Effector memory CD4-positive, alpha-beta T cell (primary cell): ENCODE data around the gene TMEM54.
A peak's percentile ranks its signal among the peaks of the same experiment; 100 is the strongest.

Source experiments
- DNase-seq, 3 donors: peaks; one replicate each; pipeline ENCODE4 v3.0.0-alpha.2; 2020
- H3K27ac ChIP-seq: 2 replicates; pipeline ENCODE4 v1.7.0; 2013; ENCODE audit warnings: mild to moderate bottlenecking, low read length, moderate library complexity; ENCODE audit not compliant: insufficient read depth, poor library complexity, severe bottlenecking
- H3K27me3 ChIP-seq: replicated peaks from 2 replicates; pipeline ENCODE4 v1.7.0; 2013; ENCODE audit warnings: mild to moderate bottlenecking, low read length; ENCODE audit not compliant: insufficient read depth, control insufficient read depth, poor library complexity, severe bottlenecking
- H3K36me3 ChIP-seq: 2 replicates; pipeline ENCODE4 v1.7.0; 2013; ENCODE audit warnings: mild to moderate bottlenecking, low read length, moderate library complexity; ENCODE audit not compliant: control insufficient read depth, insufficient read depth
- H3K4me1 ChIP-seq: 2 replicates; pipeline ENCODE4 v1.7.0; 2013; ENCODE audit warnings: low read length, mild to moderate bottlenecking; ENCODE audit not compliant: control insufficient read depth, insufficient read depth, poor library complexity, severe bottlenecking
- H3K4me3 ChIP-seq: 2 replicates; pipeline ENCODE4 v1.7.0; 2013; ENCODE audit warnings: low read length, low read depth, mild to moderate bottlenecking; ENCODE audit not compliant: insufficient read depth, poor library complexity, severe bottlenecking
- H3K9me3 ChIP-seq: 2 replicates; pipeline ENCODE4 v1.7.0; 2013; ENCODE audit warnings: mild to moderate bottlenecking, low read length, moderate library complexity; ENCODE audit not compliant: control insufficient read depth
- total RNA-seq, 3 donors: gene quantifications; one replicate each; lab custom pipeline; 2026; lab: John Stamatoyannopoulos, UW

TMEM54 gene
- 0 to 0.09 (median 0) reads per million in 3 donors for total RNA-seq

GRCh38 chr1:32900956-32901822 is at the start of gene TMEM54:
TMEM54 (minus strand) TSS chr1:32901389; CDS start chr1:32901238, 151 bp downstream.
- H3K4me3 ChIP-seq, result peak within 1 kb of the TSS; percentile 38
- no peaks in the 10 kb centered on the region for H3K36me3 ChIP-seq

GRCh38 chr1:32949519-32949918 is 48.3 kb upstream of the TMEM54 start:
- Histone ChIP-seq H3K4me3 (no peak overlapping the region), H3K9me3 (no peaks in the 10 kb centered on the region), H3K36me3 (peaks cover 31% of the 10 kb centered on the region), H3K27ac (no peak overlapping the region), H3K27me3 (no peaks in the 10 kb centered on the region), H3K4me1 (peaks cover 4% of the 10 kb centered on the region)
- no peak for DNase-seq

More at GRCh38 chr1:32900956-32901822, at the start of gene TMEM54:
- peaks cover 12% of the 10 kb centered on the region for H3K4me1 ChIP-seq
- H3K9me3 ChIP-seq, result no peaks in the 10 kb centered on the region
- no peak for DNase-seq
- peaks cover 29% of the 10 kb centered on the region for H3K27me3 ChIP-seq
- H3K27ac ChIP-seq, result no peak within 1 kb of the TSS

GRCh38 chr1:32948905-32949304 is 47.7 kb upstream of the TMEM54 start:
- Histone ChIP-seq H3K27ac (no peak overlapping the region), H3K27me3 (no peaks in the 10 kb centered on the region), H3K4me1 (peaks cover 4% of the 10 kb centered on the region)

GRCh38 chr1:32948390-32948722 is 47.2 kb upstream of the TMEM54 start:
- H3K4me1 ChIP-seq, result peaks cover 4% of the 10 kb centered on the region
- DNase-seq, result no peak
- no peaks in the 10 kb centered on the region for H3K9me3 ChIP-seq
- H3K27ac ChIP-seq, result no peak overlapping the region
- no peaks in the 10 kb centered on the region for H3K27me3 ChIP-seq
- no peak overlapping the region for H3K4me3 ChIP-seq
- H3K36me3 ChIP-seq, result peaks cover 40% of the 10 kb centered on the region

More at GRCh38 chr1:32948905-32949304, 47.7 kb upstream of the TMEM54 start:
- no peaks in the 10 kb centered on the region for H3K9me3 ChIP-seq
- no peak overlapping the region for H3K4me3 ChIP-seq
- no peak for DNase-seq
- peaks cover 37% of the 10 kb centered on the region for H3K36me3 ChIP-seq

GRCh38 chr1:32947669-32948389 is 46.6 kb upstream of the TMEM54 start:
- H3K4me1 ChIP-seq, result peaks cover 4% of the 10 kb centered on the region
- H3K9me3 ChIP-seq, result no peaks in the 10 kb centered on the region
- DNase-seq, result no peak
- no peaks in the 10 kb centered on the region for H3K27me3 ChIP-seq
- no peak overlapping the region for H3K27ac ChIP-seq
- H3K36me3 ChIP-seq, result peaks cover 40% of the 10 kb centered on the region
- no peak overlapping the region for H3K4me3 ChIP-seq

GRCh38 chr1:32946413-32946812 is 45.2 kb upstream of the TMEM54 start:
- Histone ChIP-seq H3K9me3 (no peaks in the 10 kb centered on the region), H3K36me3 (peaks cover 51% of the 10 kb centered on the region), H3K27ac (no peak overlapping the region), H3K4me3 (no peak overlapping the region), H3K27me3 (no peaks in the 10 kb centered on the region), H3K4me1 (no peaks in the 10 kb centered on the region)
- DNase-seq, result no peak

- peaks cover 73% of the 10 kb centered on the region for H3K36me3 ChIP-seq
These were observed 43.0 kb upstream of the TMEM54 start for GRCh38 chr1:32944180-32944579.

GRCh38 chr1:32939655-32940371 is 38.6 kb upstream of the TMEM54 start:
- Histone ChIP-seq H3K4me1 (no peaks in the 10 kb centered on the region), H3K4me3 (no peak overlapping the region), H3K9me3 (no peaks in the 10 kb centered on the region), H3K27me3 (no peaks in the 10 kb centered on the region), H3K27ac (no peak overlapping the region), H3K36me3 (peaks cover 78% of the 10 kb centered on the region)
- no peak for DNase-seq

More at GRCh38 chr1:32944180-32944579, 43.0 kb upstream of the TMEM54 start:
- no peaks in the 10 kb centered on the region for H3K27me3 ChIP-seq
- no peak overlapping the region for H3K27ac ChIP-seq
- H3K4me3 ChIP-seq, result no peak overlapping the region
- no peaks in the 10 kb centered on the region for H3K4me1 ChIP-seq
- no peaks in the 10 kb centered on the region for H3K9me3 ChIP-seq
- DNase-seq, result no peak

- no peaks in the 10 kb centered on the region for H3K4me1 ChIP-seq
- peaks cover 62% of the 10 kb centered on the region for H3K36me3 ChIP-seq
- DNase-seq, result no peak
These were observed 35.9 kb upstream of the TMEM54 start for GRCh38 chr1:32937061-32937460.

More at GRCh38 chr1:32937061-32937460, 35.9 kb upstream of the TMEM54 start:
- Histone ChIP-seq H3K4me3 (no peak overlapping the region), H3K27me3 (no peaks in the 10 kb centered on the region), H3K27ac (no peak overlapping the region), H3K9me3 (no peaks in the 10 kb centered on the region)
